Measurements from ENCODE around the gene TTC28.
"Not testable (repeated sequence)": the region's sequence is repeated elsewhere in the genome, so short reads cannot be mapped to it uniquely, and the experiment has no call there.

The TTC28 gene

DNA sequence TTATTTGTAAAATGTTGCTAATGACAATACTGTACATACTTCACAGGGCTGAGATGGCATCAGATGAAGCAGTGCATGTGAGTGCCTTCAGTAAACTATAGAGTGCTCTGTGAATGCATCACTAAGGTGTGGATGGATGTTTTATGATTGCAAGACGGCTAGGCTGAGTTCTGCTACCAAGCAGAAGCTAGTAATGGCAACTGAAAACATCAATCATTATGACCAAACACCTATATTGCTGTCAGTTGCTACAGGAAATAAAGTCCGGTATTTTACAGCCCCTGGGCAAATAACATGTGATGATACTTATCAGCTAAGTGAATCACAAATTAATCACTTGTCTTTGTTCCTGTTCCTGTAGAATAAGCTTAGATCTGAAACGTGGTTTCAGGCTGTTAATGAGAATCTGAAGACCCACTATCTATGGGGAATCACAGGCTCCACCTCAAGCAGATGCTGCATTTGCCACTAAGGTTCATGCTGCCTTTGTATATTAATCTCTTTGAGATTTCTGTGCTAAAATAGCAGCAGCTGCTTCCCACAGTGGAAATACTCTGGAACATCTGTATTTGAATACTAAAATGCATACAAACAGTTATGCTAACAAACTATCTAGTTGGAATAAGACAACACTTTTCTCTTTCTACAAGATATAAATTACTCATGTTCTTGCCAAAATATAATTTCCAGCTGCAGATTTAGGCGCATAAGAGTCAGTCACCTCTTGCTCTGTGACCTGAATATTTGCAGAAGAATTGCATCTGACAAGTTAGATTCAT lies 506.6 kb downstream of the TTC28 start:
- DNase-seq: no peak

DNA sequence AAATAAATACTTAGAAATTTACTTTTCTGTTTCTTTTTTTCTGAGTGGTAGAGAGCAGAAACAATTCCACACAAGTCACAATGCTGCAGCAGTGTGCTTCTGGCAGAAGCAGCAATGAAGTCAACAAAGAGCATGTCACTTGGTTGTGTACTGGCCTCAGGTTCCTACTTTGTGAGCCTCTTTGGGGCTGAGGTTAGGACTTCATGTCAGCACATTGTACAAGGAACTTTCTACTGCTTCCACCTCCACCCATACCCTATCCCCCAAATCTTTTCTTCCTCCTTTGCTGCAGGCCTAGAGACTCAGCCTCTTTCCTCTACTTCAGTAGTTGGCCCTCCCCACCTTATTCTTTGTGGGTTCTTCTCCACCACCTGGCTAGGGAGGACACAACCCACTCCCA lies 507.9 kb downstream of the TTC28 start:
- DNase-seq: no peak

DNA sequence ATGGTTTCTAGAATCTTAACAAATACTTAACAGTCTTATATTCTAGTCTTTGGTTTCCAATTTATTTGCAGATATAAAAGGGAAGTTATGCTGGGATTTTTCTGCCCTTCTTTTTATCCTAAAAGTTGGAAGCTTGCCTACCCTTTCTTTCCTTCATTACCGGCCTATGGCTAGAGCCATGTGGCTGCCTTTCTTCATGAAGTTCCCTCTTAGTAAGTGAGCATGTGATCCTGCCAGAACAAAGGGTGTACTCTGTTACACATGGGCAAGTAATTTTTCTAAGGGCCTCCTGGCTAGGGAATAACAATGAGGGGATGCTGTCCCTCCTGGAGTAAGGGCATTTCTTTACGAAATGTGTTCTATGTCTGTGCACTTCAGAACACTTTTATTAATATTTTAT lies 508.5 kb downstream of the TTC28 start:
- DNase-seq: no peak

DNA sequence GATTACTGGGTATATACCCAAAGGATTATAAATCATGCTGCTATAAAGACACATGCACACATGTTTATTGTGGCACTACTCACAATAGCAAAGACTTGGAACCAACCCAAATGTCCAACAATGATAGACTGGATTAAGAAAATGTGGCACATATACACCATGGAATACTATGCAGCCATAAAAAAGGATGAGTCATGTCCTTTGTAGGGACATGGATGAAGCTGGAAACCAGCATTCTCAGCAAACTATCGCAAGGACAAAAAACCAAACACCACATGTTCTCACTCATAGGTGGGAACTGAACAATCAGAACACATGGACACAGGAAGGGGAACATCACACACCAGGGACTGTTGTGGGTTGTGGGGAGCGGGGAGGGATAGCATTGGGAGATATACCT lies 510.3 kb downstream of the TTC28 start:
- not testable (repeated sequence) for DNase-seq

DNA sequence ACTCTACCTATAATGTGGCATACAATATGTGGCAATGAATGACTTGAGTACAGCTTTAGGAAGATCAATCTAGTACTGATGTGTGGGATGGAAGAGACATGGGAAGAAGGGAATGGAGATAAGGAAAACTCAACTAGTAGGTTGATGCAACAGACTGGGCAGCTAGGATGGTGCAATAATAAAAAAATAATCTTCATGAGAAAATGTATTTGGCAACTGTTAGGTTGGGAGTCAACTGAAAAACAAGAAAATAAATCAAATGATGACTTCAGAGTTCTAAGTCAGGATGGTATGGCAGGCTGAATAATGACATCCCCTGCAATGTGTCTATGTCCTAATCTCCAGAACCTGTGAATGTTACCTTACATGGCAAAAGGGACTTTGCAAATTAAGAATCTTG lies 523.8 kb downstream of the TTC28 start:
- no peak for DNase-seq

DNA sequence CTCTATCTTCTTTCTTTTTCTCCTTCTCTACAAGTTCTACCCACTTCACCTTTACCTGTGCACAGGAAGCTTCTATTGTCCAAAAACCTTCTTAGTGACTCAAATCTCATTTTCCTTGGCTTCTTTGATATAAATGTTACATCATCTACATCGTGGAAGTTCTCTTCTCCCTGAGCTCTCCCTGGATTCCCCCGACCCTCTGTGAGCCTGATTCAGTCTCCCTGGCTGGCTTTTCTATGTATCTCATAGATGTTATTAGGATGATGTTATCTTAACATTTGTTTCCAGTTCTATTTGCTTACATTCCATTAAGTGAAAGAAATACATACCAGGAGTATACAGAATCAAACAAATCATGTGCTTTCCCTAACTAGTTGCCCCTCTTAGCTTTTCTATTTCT lies 524.8 kb downstream of the TTC28 start:
- no peak for DNase-seq

DNA sequence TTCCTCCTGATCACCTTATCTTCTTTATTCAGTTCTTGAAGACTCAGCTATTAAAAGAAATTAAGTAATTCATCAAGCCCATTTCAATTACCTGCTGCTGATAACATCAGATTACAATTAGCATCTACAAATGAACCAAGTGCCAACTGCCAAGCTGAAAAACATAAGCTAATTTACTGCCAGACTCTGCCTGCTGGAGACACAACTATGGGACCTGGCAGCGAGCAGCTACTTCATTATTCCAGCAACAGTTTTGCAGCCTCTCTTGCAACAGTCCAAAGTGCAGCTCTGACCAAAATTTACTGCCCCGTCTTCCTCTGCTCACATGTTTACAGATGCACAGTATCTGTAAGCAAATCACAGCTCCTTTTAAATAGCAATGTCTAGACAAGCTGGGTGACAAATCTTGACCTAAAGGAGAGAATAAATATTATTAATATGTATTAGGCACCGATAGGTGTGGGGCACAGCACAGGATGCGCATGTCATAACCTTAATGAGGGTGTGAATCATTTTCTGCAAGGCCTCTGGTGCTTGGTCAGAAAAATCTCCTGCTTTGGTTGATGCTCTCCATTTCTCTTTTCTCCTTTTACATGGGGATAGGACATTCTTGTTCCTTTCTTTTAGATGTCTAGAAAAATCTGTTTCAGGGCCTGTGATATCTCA lies 528.4 kb downstream of the TTC28 start:
- no peak for DNase-seq

DNA sequence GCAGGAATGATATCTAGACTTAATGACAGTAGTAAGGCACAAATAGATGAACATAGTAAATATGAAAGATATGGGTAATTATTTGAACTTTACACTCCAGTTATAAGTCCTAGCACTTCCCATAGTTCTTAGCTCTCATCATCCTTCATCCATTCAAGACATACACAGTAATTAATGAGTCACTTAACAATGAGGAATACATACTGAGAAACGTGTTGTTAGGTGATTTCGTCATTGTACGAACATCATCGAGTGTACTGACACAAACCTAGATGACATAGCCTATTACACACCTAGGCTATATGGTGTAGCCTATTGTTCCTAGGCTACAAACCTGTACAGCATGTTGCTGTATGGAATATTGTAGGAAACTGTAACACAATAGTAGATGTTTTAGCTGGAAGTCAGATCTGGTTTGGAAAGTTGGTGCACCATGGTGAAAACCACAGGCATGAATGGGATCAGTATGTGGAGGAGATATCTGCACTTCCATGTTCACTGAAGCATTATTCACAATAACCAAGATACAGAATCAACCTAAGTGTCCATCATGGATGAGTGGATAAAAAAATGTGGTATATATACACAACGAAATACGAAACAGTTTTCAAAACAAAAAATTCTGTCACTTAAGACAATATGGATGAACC lies 530.7 kb downstream of the TTC28 start:
- DNase-seq: no peak

DNA sequence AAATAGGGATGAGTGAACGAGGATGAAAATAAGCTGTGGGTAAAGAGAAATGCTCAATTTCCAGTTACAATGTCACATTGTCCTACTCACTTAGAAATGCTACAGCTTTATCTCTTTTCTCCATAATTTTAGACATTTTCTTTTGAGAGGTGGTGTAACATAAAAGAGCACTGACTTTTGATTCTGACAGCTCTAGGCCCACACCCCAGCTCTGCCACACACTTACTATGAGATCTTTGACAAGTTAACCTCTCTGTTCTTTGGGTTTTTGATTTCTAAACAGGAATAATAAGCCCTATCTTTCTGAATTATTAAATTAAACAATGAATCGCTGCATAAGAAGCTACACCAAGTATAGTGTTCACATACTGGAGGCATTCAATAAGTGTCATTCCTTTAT lies 532.2 kb downstream of the TTC28 start:
- DNase-seq: no peak

DNA sequence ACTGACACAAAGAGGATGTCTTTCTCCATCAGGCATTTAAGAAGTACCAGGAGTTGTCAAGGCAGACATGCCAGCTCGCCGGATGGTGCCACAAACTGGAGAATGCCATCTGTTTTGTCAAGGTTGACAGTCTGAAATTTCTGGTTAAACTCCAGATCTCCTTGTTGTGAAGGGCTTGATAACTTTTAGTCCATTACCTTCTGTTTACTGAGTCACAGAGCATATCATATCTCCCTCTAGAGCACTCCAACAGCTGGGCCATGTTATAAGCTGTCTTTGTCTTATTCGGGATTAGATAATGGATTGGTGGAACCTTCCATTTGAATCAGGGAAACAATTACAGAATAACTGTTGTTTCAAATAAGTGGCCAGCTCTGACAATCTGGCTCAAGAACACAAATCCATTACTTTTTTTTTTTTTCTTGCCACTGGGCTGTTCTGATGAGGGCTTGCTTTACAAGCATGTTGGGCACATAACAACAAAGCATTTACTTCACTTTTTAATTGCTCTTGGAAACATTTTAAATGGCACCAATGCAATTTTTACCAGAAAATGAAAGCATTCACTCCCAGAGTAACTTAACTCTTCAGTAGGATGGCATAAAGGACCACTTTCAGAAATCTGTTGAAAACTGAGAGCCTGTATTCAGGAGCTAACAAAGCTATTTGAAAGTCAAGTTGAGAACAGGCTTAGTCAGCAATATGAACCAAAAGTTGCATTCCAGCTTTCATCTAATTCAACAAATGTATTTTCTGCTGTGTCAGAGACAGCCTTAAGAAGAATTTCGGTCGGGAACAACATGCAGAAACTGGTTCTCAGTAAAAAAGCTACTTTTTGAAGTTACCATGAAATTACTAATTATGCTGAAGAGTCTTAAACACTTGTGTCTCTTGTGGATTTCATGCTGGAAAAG lies 533.0 kb downstream of the TTC28 start:
- DNase-seq: no peak

DNA sequence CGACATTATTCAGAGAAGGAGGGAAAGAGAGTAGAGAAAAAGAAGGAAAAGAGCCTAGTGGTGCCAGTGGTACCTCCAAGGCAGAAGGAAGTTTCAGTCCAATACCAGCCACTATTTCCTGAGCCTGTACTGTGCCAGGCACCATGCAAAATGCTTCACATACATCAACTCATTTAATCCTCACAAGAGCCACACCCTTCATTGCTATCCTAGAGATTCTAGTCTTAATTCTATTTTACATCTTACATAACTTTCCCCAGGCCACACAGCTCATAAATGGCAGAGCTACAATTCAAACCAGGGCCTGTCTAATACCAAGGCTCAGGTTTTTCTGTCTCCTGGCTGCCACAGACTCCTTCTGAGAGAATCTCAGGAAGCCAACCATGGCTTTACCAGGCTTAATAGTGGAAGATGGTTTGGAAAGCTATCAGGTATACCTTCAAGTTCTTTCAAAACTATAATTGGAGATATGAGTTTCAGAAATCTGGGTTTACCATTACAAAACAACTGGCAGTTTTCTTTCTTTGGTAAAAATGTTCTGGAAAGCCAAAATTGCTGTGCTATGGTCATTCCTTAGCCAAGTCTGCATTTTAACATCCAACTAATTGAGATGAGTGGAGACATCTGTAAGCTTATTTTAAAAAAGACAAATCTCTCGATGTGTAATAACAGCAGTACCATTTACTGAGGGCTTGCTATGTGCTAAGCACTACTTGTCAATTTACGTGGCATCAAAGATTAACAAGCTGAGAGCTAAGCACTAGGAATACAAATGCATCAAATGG lies 535.5 kb downstream of the TTC28 start:
- DNase-seq: no peak

DNA sequence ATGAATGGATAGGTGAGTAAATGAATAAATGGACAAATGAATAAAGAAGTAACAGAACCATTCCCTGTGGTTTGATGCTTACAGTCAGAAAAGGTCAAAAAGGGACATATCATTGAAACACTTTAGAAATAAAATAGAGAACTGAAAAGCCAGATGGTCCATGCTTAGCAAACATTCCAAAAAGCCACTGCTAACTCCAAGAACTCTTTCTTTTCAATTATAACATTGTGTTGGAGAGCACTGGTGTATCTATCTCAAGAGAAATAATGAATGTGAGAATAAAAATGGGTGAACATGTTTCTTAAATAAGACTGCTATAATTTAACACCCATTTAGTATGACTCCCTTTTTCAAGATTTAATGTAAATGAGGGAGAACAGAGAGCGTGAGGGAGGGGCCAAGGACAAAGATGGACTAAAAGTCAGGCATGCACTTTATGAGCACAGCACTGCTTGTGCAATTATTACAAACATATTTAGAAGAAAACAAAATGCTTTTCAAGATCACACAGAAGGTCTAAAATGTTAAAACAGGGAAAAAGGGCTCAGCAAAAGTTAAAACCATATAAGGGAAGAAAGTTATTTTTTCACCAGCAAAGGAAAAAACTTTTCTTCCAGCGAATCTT lies 536.3 kb downstream of the TTC28 start:
- DNase-seq: no peak

DNA sequence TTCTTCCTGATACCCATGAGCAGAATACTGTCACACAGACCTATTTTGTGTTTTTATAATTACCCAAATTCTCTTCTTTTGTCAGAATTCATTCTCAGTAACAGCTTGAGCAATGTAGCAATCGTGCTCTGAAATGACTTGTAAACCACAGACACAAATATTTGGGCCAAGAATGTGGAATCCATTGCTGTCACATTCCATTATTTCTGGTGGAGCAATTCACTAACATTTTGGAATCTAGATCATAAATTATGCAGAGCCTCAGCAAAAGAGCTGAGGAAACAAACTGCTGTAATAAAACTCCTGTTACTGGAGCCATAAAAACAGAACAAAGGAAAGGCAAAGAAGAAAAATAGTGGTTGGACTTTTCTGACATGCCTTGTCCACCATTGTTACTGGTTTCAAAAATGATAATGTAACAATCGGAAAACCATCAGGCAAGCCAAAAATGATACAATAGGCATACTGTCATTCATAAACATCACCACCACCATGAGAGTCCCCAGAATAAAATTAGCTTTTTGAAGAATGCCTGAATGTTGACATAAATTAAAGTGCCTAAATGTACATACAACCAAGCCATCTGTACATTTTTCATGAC lies 537.2 kb downstream of the TTC28 start:
- no peak for DNase-seq

DNA sequence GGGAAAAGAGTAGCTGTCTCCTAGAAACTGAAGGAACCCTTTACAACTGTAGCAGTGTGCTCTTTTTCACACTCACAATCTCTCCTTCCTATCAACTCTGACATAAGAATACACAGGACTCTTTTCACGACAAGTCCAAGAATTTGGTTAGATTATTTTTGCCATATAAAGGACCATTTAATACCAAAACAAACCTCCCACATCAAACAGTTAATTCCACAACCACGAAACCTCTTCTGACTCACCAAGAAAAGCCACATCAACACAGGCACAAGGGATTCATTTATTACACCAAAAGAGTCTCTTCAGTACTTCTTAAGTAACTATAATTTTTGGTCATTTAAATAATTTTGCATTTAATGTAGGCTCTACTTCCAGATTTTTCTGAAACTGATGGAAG lies 538.0 kb downstream of the TTC28 start:
- DNase-seq: no peak

DNA sequence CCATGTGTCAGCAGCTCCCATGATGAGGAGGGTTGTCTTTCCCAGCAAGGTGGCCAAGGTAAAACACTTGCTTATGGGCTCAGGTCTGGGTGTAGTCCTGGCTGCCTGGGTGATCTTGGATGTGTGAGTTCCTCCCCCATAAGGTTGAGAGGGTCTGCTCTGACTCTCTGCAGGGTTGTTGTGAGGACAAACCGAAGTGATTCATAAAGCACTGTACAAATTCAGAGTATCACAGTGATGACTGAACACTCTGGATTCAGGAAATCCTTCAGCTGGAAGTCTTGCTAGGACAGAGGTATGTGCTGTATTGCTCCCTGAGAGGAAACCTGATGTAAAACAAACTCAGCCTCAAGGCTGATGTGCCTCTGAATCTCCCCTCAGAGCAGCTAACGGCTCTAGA lies 539.7 kb downstream of the TTC28 start:
- DNase-seq: no peak

DNA sequence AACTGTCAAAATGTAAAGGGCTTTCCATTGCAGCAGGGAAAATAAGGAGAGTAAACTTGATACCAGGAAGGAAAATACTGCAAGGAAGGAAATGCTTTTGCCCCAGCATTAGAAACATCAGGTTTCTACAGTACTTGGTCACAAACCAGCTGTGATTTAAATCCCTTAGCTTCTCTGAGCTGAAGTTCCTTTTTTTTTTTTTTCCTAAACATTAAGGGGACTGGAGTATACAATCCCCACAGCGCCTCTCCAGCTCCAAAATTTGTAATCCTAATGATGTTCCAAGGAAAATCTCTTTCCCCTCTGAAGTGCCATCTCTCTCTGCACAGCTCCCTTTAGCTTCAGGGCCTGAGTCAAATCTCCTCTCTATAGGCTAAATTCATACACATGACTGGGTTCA lies 540.1 kb downstream of the TTC28 start:
- DNase-seq: no peak

DNA sequence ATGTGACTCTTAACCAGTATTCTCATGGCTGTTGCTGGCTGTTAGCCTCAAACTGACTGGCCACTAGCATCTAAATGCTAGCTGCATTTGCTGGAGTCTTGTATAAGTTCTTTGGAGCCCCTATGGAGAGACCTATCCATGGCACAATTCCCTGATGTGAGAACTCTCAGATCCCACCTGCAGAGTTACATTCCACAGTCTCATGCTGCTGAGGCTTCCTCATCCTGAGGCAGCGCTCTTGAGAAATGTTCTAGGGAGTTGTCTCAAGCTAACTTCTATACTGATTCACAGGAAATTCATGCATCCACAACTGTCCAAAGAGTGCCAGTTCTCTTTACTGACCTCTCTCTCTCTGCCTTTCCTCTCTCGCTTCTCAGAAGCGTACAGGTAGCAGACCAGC lies 542.6 kb downstream of the TTC28 start:
- DNase-seq: no peak

DNA sequence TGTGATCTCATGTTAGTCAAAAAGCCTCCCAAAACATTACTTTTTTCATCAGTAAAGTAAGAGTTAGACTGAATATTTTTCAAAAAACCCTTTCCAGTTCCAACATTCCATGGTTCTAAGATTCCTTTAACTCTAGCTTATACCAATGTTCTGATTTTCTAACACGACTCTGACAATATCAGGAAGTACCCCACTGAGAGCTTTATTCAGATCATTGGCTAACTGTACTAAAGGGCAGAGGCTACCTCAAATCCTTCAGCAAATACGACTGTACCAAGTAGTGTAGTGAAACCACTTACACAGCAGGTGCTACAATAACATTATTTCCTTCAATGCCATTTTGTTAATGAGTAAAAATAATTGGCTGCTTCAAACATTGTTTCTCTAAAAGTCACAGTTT lies 547.2 kb downstream of the TTC28 start:
- DNase-seq: no peak

DNA sequence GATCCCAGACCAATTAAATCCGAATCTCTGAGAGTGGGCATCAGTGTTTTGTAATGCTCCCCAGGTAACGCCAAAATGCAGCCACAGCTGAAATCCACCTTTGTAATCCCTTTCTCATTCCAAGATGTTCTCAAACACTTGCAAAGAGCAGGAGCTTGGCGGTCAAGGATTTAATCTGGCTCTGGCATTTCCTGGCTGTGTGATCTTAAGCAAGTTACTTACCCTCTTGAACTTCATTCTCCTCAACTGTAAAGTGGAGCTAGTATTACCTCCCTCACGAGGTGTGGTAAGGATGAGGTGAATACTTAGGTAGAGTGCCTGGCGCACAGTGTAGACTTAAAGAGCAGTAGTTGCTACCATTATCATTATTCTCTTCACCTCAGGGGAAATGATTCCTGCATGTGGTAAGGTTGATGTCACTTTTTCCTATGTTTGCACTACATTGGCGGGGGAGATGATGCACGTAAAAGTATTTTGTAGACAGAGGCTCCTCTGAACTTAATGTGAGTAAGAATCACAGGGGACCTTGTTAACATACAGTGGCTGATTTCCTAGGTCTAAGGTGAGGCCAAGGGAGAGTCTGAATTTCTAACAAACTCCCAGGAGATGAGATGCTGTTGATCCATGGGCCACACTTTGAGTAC lies 550.2 kb downstream of the TTC28 start:
- DNase-seq: no peak

DNA sequence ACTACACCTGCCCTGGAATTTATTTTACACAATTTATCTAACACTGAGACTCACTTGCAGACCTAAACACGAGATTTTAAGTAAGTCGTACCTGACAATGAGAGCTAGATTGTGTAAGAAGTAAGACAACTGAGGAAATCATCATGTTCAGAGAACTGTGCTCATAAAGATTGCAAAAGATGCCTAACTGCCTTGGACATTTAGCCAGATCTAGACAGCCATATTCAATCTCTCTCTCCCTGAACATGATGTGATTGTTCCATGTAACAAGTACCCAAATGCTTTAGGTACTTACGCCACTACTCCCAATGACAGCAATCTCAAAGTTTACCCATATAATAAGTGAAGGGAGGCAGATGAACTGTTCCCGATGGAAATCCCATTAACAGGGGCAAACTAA lies 550.8 kb downstream of the TTC28 start:
- no peak for DNase-seq

DNA sequence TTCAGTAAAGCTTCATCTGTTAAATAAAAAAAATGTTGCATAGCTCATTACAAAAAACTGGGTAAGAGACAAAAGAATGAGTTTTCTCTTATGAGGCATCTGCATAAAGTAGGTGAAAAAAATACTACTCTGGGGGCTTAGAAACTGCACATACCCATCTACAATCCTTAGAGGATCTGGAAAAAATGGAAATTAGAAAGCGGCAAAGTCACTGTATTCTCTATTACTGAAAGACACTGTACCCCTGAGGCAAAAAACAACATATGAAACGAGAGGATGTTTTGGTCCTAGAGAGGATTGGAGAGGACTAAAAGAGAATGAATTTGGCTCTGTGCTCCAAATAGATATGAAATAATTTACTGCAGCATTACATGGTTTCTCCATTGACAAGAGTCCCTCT lies 553.8 kb downstream of the TTC28 start:
- DNase-seq: no peak
